Measurements from ENCODE around the gene RFC5.
A peak's percentile ranks its signal among the peaks of the same experiment; 100 is the strongest.

DNA sequence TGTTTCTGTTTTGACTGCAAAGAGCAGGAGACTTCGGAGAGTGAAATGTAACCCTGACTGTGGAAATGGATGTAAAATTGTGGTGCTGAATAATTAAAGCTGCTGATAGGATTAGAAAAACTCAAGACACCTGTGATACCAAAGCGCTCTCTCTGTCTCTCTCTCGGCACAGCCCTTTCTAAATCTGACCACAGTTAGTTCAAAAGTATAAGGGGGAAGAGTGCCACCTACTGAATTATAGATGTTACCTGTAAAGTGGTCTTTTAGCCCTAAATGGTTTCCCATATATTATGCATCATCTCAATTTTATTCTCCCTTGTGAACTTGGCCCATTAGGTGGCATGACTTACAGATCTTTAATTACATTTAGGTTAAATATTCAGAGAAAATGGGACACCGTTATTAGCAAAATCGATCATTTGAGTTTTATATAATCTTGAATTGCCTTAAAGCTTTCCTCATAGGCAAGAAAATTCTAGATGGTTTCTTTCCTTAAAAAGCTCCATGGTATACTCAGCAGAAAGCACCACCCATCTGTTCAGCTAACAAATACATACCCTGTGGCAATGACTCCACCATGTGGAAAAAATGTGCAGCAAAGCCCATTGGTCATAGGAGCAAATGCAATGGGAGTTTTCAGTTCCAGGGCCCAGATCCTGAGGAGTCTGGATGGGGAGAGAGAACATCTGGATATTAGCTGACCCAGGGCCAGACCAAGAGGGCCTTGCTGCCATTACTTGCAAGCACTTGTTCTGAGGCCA, 18.1 kb downstream of the RFC5 start:
- TF ChIP-seq POLR2A (IDR thresholded peaks at IDR 0.05) = no peak
- TF ChIP-seq, protein P1, sequence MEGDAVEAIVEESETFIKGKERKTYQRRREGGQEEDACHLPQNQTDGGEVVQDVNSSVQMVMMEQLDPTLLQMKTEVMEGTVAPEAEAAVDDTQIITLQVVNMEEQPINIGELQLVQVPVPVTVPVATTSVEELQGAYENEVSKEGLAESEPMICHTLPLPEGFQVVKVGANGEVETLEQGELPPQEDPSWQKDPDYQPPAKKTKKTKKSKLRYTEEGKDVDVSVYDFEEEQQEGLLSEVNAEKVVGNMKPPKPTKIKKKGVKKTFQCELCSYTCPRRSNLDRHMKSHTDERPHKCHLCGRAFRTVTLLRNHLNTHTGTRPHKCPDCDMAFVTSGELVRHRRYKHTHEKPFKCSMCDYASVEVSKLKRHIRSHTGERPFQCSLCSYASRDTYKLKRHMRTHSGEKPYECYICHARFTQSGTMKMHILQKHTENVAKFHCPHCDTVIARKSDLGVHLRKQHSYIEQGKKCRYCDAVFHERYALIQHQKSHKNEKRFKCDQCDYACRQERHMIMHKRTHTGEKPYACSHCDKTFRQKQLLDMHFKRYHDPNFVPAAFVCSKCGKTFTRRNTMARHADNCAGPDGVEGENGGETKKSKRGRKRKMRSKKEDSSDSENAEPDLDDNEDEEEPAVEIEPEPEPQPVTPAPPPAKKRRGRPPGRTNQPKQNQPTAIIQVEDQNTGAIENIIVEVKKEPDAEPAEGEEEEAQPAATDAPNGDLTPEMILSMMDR (IDR thresholded peaks at IDR 0.05) = peak in 3 of 6 experiments; percentile 14 to 38 (median 33)
